Activated CD4-positive, alpha-beta memory T cell treated with anti-CD3 and anti-CD28 coated beads, Interleukin-2, amount 10 ng/mL, durations not matched to agents 7 days and 5 days (primary cell): Measurements from ENCODE around the gene ST3GAL4. TPM values are rescaled to one million over a fixed set of nuclear protein-coding genes. Genes with fewer than 3 reads are reported as not detected.

Experiments
- total RNA-seq, 2 experiments: library from RNA; stranded (reverse); gene quantifications; one replicate each; pipeline ENCODE4 v1.2.3, GENCODE V29; 2021

The ST3GAL4 gene
- total RNA-seq, 2 experiments from 2014 or later, result 7.4 to 8.5 TPM

Other genes with a start within 250 kb of the ST3GAL4 start
- 10 to 100 TPM; 26.5 to 26.8 TPM for gene RPUSD4, start 144.0 kb upstream of the ST3GAL4 start, total RNA-seq
- gene FAM118B, start 143.9 kb upstream of the ST3GAL4 start, total RNA-seq, result 1 to 10 TPM; 9.0 to 9.9 TPM
- gene SRPRA, start 86.8 kb upstream of the ST3GAL4 start, total RNA-seq, result 100 to 1,000 TPM; 121 to 125 TPM
- gene FOXRED1, start 86.5 kb upstream of the ST3GAL4 start, total RNA-seq, result 10 to 100 TPM; 34.4 to 36.4 TPM
- 10 to 100 TPM; 14.2 to 17.0 TPM for gene TIRAP, start 72.6 kb upstream of the ST3GAL4 start, total RNA-seq
- gene DCPS, start 51.6 kb upstream of the ST3GAL4 start, total RNA-seq, result 10 to 100 TPM; 34.5 to 35.8 TPM